ENCODE results near the gene PRUNE2. TPM values are rescaled to one million over a fixed set of nuclear protein-coding genes. Genes with fewer than 3 reads are reported as not detected.

PRUNE2 gene
- total and polyA plus RNA-seq, 2 of the 8 experiments (the other 6 are each of a cell fraction or from before 2014, with no cell fraction given), result 5.5 to 13.3 TPM

DNA sequence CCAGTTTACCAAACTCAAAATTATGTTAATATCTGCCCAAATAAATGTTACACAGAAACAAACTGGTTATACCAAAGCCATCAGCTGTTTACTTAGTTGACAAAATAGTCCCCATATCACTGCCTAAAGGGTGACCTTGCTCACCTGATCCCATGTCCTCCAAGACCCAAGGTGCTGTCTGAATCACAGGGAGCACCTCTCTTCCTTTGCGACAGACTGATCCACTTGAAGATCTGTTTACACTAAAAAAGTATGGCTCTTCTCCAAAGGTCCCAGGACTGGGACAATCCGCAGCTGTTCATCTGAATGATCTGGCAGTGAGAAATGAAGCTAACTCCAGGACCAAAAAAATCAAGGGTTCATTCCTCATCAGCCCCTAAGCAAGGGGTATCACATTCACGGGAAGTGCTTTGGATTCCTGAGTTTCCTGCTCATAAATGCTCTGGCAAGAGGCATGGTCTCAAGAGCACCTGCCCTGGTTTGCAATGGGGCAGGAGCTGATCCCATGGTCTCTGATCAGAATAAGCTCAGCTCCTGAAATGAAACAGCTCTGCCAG, 5.0 kb downstream of the PRUNE2 start:
- no peak overlapping the region for H2AFZ ChIP-seq (ENCODE audit: low read length)
- H3K23ac ChIP-seq (ENCODE audit: insufficient read length), result no peak overlapping the region
- FAIRE-seq (no peak), DNase-seq (ENCODE audit: low read depth in 1 of 2, low spot score in 2 of 2) (no peak)
- no peak overlapping the region for H2BK12ac ChIP-seq (ENCODE audit: low read depth, low read length)
- no peak overlapping the region for H2BK15ac ChIP-seq (ENCODE audit: low read length)
- no peak overlapping the region for H3K18ac ChIP-seq (ENCODE audit: extremely low read depth, low read length)
- H3K79me1 ChIP-seq (ENCODE audit: low read depth, low read length), result no peaks in the 10 kb centered on the region
- H3K14ac ChIP-seq (ENCODE audit: insufficient read length), result no peak overlapping the region
- H4K91ac ChIP-seq (replicated peaks; ENCODE audit: insufficient read length, low read length), result no peak overlapping the region
- H2AK5ac ChIP-seq (ENCODE audit: low read depth, low read length), result no peak overlapping the region
- no peaks in the 10 kb centered on the region for H3K79me2 ChIP-seq (ENCODE audit: control insufficient read depth in 1 of 2, insufficient read depth in 2 of 2, low read length in 2 of 2)
- H3K9me3 ChIP-seq (ENCODE audit: insufficient read depth in 2 of 2, low read depth in 1 of 2, low read length in 1 of 2), result no peaks in the 10 kb centered on the region
- no peaks in the 10 kb centered on the region; a peak in 1 of 8 replicates for H3K36me3 ChIP-seq (ENCODE audit: control insufficient read depth in 2 of 4, insufficient read depth in 4 of 4, low read length in 3 of 4)
- H3K56ac ChIP-seq (replicated peaks; ENCODE audit: insufficient read length, low read depth, low read length), result no peak overlapping the region
- no peak overlapping the region for H2BK120ac ChIP-seq (replicated peaks; ENCODE audit: low read depth, low read length)
- ChIA-PET CTCF (ENCODE audit: partially characterized antibody) (interaction anchor here (1.2 to 1.3 kb wide), 3 partner anchors 11 to 86 kb away, joined by 3 to 4 read pairs (median 3); no protein-coding TSS in a partner anchor), POLR2A (ENCODE audit: partially characterized antibody) (interaction anchor here (0.7 to 0.8 kb wide), 2 partner anchors 18 to 28 kb away, joined by 3 read pairs; no protein-coding TSS in a partner anchor)
- peaks cover 0 to 12% (median 6%) of the 10 kb centered on the region in 4 experiments; a peak in 4 of 7 replicates for H3K4me1 ChIP-seq (replicated peaks in 1 of 4; ENCODE audit: control insufficient read depth in 3 of 4, insufficient read depth in 4 of 4, low read length in 3 of 4)
- H4K20me1 ChIP-seq (replicated peaks in 1 of 2; ENCODE audit: control insufficient read depth in 1 of 2, insufficient read depth in 2 of 2, low read length in 2 of 2), result no peaks in the 10 kb centered on the region
- no peak overlapping the region for H4K8ac ChIP-seq (ENCODE audit: extremely low read depth, insufficient read depth, low read length)
- no peak overlapping the region for H3K27ac ChIP-seq (ENCODE audit: low read depth, low read length)
- no peak overlapping the region for H4K5ac ChIP-seq (ENCODE audit: insufficient read length, low read depth, low read length)
- peaks cover 0 to 11% (median 6%) of the 10 kb centered on the region in 4 experiments; a peak in 5 of 7 replicates for H3K27me3 ChIP-seq (replicated peaks in 1 of 4; ENCODE audit: control insufficient read depth in 3 of 4, extremely low read depth in 1 of 4, insufficient read depth in 3 of 4, low read length in 3 of 4)
- no peak for TF ChIP-seq POU5F1 (IDR thresholded peaks at IDR 0.05; ENCODE audit: low read depth, low read length)
- TF ChIP-seq RAD21 (IDR thresholded peaks at IDR 0.05 in 1 of 2, conservative IDR thresholded peaks at IDR 0.05 in 1 of 2; ENCODE audit: low read depth in 2 of 2, low read length in 2 of 2), result no peak
- no peak for TF ChIP-seq NRF1 (IDR thresholded peaks at IDR 0.05; ENCODE audit: low read depth, low read length)
- no peak for TF ChIP-seq ZNF274 (IDR thresholded peaks at IDR 0.05; ENCODE audit: borderline replicate concordance, extremely low read depth, low read length)
- no peak for TF ChIP-seq SAP30 (IDR thresholded peaks at IDR 0.05; ENCODE audit: insufficient read depth, insufficient replicate concordance, low read length)
- no peak for TF ChIP-seq POLR2A (IDR thresholded peaks at IDR 0.05; ENCODE audit: control extremely low read depth in 1 of 2, low read depth in 2 of 2, low read length in 2 of 2)
- TF ChIP-seq PHF8 (conservative IDR thresholded peaks at IDR 0.05; ENCODE audit: low read depth, low read length), result no peak
- no peak for TF ChIP-seq HDAC6 (IDR thresholded peaks at IDR 0.05; ENCODE audit: low read depth, low read length)
- no peak overlapping the region for H3K4me2 ChIP-seq (ENCODE audit: insufficient read depth in 1 of 2, low read depth in 2 of 2, low read length in 2 of 2)
- H2BK5ac ChIP-seq (ENCODE audit: low read depth, low read length), result no peak overlapping the region
- no peak overlapping the region for H2BK20ac ChIP-seq (ENCODE audit: low read length)
- peaks cover 9% of the 10 kb centered on the region for H3K23me2 ChIP-seq (ENCODE audit: low read depth, low read length)
- no peak overlapping the region for H3K4ac ChIP-seq (replicated peaks; ENCODE audit: insufficient read length, low read depth, low read length)
- no peak overlapping the region for H3K9ac ChIP-seq (replicated peaks in 1 of 4; ENCODE audit: extremely low read depth in 1 of 4, low read depth in 3 of 4, low read length in 3 of 4)
- H3K4me3 ChIP-seq (ENCODE audit: extremely low read depth in 1 of 4, insufficient read depth in 2 of 4, low read depth in 3 of 4, low read length in 4 of 4), result no peak overlapping the region
- 85% methylated on average over 3 of the region's 3 CpGs; no CpG with 5 or more reads in 1 of the 2 experiments for WGBS, 2 experiments (ENCODE audit: extremely low coverage in 1 of 2, insufficient coverage in 1 of 2, insufficient read length in 1 of 2, insufficient replicate concordance in 2 of 2, low coverage in 1 of 2, low lambda C conversion rate in 2 of 2, missing lambda C conversion rate in 1 of 2)

All from H1 (cell line).